Thyroid gland (tissue), 4 donors: ENCODE data around the gene FGF8.

ENCODE experiments used
- CTCF ChIP-seq, 6 experiments: fragments of 200-600 bp in 3 of 6; fragments of 450-650 bp in 3 of 6; sonication (generic) in 3 of 6; IDR thresholded peaks; one replicate each; pipeline ENCODE4 v1.5.1; 2016 to 2019; ENCODE audit warnings: antibody characterized with exemption in 6 of 6, mild to moderate bottlenecking in 2 of 6, inconsistent platforms in 1 of 6, moderate library complexity in 1 of 6
- POLR2A ChIP-seq, 2 donors: fragments of 450-650 bp; IDR thresholded peaks; one replicate each; pipeline ENCODE4 v1.6.1; 2017; ENCODE audit warnings: antibody characterized with exemption in 2 of 2, mild to moderate bottlenecking in 2 of 2, moderate library complexity in 1 of 2

- no peak for TF ChIP-seq CTCF (IDR thresholded peaks at IDR 0.05)
- TF ChIP-seq POLR2A (IDR thresholded peaks at IDR 0.05): no peak
These were observed 1.2 kb downstream of the FGF8 start for GRCh38 chr10:101774589-101775272.
